SU-DHL-6 (cell line): Measurements from ENCODE around the gene C13orf46.

ENCODE experiments used
- H2AFZ ChIP-seq: fragments of 200-600 bp; sonication (generic); 2 replicates; pipeline ENCODE4 v1.6.1; 2014; ENCODE audit warnings: low read depth, mild to moderate bottlenecking, moderate library complexity, mixed read lengths, antibody characterized with exemption, low read length; ENCODE audit not compliant: severe bottlenecking
- H3F3A ChIP-seq: fragments of 200-600 bp; shearing (Covaris generic); 2 replicates; pipeline ENCODE4 v1.6.0; 2016; ENCODE audit warnings: antibody characterized with exemption, mild to moderate bottlenecking; ENCODE audit not compliant: insufficient read depth
- H3K27ac ChIP-seq: fragments of 200-600 bp; sonication (generic); 2 replicates; pipeline ENCODE4 v1.5.1; 2016; ENCODE audit warnings: low read depth, mild to moderate bottlenecking, low read length, moderate library complexity, mixed read lengths
- H3K27me3 ChIP-seq: fragments of 200-600 bp; sonication (generic), shearing (Covaris generic); 2 replicates; pipeline ENCODE4 v1.6.0; 2014; ENCODE audit warnings: mild to moderate bottlenecking, low read length
- H3K36me3 ChIP-seq: fragments of 200-600 bp; sonication (generic); 2 replicates; pipeline ENCODE4 v1.6.1; 2014; ENCODE audit warnings: mild to moderate bottlenecking, low read length, mixed read lengths
- H3K4me2 ChIP-seq: fragments of 300-600, 200-600 bp; shearing (Covaris generic), sonication (generic); 2 replicates; pipeline ENCODE4 v1.6.0; 2014; ENCODE audit warnings: low read length, low read depth, mild to moderate bottlenecking; ENCODE audit not compliant: poor library complexity, severe bottlenecking
- H3K4me3 ChIP-seq: fragments of 200-600 bp; sonication (generic); 2 replicates; pipeline ENCODE4 v1.5.1; 2014; ENCODE audit warnings: antibody characterized with exemption, low read length, mild to moderate bottlenecking, mixed read lengths; ENCODE audit not compliant: insufficient read depth, poor library complexity, severe bottlenecking
- H3K79me2 ChIP-seq: fragments of 200-600 bp; sonication (generic); 2 replicates; pipeline ENCODE4 v1.6.1; 2014; ENCODE audit warnings: mild to moderate bottlenecking, low read length, moderate library complexity; ENCODE audit not compliant: insufficient read depth
- H3K9ac ChIP-seq: fragments of 200-600 bp; sonication (generic); 2 replicates; pipeline ENCODE4 v1.7.0; 2014; ENCODE audit warnings: mild to moderate bottlenecking, low read length
- H3K9me2 ChIP-seq: fragments of 200-600 bp; sonication (generic); replicated peaks from 2 replicates; pipeline ENCODE4 v1.6.1; 2014; ENCODE audit warnings: low read length; ENCODE audit not compliant: insufficient read depth
- H3K9me3 ChIP-seq: fragments of 200-600 bp; sonication (generic); 2 replicates; pipeline ENCODE4 v1.6.1; 2014; ENCODE audit warnings: low read length, mixed read lengths; ENCODE audit not compliant: insufficient read depth
- H4K20me1 ChIP-seq: fragments of 200-600 bp; sonication (generic); 2 replicates; pipeline ENCODE4 v1.6.1; 2014; ENCODE audit warnings: low read depth, mild to moderate bottlenecking, antibody characterized with exemption, low read length, moderate library complexity, mixed read lengths
- EZH2phosphoT487 ChIP-seq: fragments of 200-600 bp; sonication (generic), shearing (Covaris generic); conservative IDR thresholded peaks from 2 replicates; pipeline ENCODE4 v1.6.1; 2018; ENCODE audit warnings: mild to moderate bottlenecking, antibody characterized with exemption, low read length, moderate library complexity, mixed read lengths
- TF ChIP-seq, protein P1 (sequence below): fragments of 200-600 bp; sonication (generic); IDR thresholded peaks from one replicate; pipeline ENCODE4 v1.5.1; 2017; ENCODE audit warnings: antibody characterized with exemption, mild to moderate bottlenecking, low read length, moderate library complexity; ENCODE audit not compliant: insufficient read depth, poor library complexity, severe bottlenecking

Gene C13orf46

DNA sequence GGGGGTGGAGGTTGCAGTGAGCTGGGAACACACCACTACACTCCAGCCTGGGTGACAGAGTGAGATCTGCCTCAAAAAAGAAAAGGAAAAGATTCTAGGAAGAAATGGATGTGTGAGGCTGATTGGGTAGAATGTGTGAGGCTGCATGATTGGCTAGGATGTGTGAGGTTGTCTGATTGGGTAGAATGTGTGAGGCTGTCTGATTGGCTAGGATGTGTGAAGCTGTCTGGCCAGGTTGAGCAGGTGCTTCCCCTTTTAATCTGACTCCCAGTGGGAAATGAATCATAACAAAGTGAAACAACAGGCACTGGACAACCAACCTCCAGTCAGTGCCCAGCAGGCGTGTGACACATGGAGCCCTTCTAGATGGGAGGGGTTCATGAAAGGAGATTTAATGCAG is 14.7 kb downstream of the C13orf46 start:
- Histone ChIP-seq H4K20me1 (no peaks in the 10 kb centered on the region), H2AFZ (no peak overlapping the region), H3K9me3 (peaks cover 21% of the 10 kb centered on the region), H3K79me2 (no peaks in the 10 kb centered on the region), H3K4me2 (no peak overlapping the region), H3F3A (no peaks in the 10 kb centered on the region), H3K27ac (no peak overlapping the region), H3K36me3 (0 out of 2 replicates have a peak, but pooled peaks cover 6% of the 10 kb centered on the region), H3K4me3 (no peak overlapping the region), H3K27me3 (no peaks in the 10 kb centered on the region), H3K9ac (no peak overlapping the region), H3K9me2 (no peaks in the 10 kb centered on the region)
- TF ChIP-seq, protein P1, sequence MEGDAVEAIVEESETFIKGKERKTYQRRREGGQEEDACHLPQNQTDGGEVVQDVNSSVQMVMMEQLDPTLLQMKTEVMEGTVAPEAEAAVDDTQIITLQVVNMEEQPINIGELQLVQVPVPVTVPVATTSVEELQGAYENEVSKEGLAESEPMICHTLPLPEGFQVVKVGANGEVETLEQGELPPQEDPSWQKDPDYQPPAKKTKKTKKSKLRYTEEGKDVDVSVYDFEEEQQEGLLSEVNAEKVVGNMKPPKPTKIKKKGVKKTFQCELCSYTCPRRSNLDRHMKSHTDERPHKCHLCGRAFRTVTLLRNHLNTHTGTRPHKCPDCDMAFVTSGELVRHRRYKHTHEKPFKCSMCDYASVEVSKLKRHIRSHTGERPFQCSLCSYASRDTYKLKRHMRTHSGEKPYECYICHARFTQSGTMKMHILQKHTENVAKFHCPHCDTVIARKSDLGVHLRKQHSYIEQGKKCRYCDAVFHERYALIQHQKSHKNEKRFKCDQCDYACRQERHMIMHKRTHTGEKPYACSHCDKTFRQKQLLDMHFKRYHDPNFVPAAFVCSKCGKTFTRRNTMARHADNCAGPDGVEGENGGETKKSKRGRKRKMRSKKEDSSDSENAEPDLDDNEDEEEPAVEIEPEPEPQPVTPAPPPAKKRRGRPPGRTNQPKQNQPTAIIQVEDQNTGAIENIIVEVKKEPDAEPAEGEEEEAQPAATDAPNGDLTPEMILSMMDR = no peak

- Histone ChIP-seq H3K27me3 (no peaks in the 10 kb centered on the region), H3K4me3 (no peak overlapping the region), H3K36me3 (0 out of 2 replicates have a peak, but pooled peaks cover 6% of the 10 kb centered on the region), H4K20me1 (no peaks in the 10 kb centered on the region), H3K27ac (no peak overlapping the region), H2AFZ (no peak overlapping the region), H3K79me2 (no peaks in the 10 kb centered on the region), H3F3A (no peaks in the 10 kb centered on the region), H3K4me2 (no peak overlapping the region), H3K9me2 (no peaks in the 10 kb centered on the region), H3K9ac (no peak overlapping the region), H3K9me3 (peaks cover 21% of the 10 kb centered on the region)
- TF ChIP-seq, protein P1 = no peak
- TF ChIP-seq EZH2phosphoT487 = no peak
These were observed 15.5 kb downstream of the C13orf46 start for GRCh38 chr13:113958373-113958772.

GRCh38 chr13:113956571-113956970 is 17.3 kb downstream of the C13orf46 start:
- H3K27me3 ChIP-seq = no peaks in the 10 kb centered on the region
- H3K4me3 ChIP-seq = no peak overlapping the region
- peaks cover 21% of the 10 kb centered on the region for H3K9me3 ChIP-seq
- no peak overlapping the region for H3K9ac ChIP-seq
- no peak overlapping the region for H3K4me2 ChIP-seq
- H4K20me1 ChIP-seq = no peaks in the 10 kb centered on the region
- no peaks in the 10 kb centered on the region for H3F3A ChIP-seq
- no peaks in the 10 kb centered on the region for H3K9me2 ChIP-seq
- no peaks in the 10 kb centered on the region for H3K79me2 ChIP-seq
- no peak for TF ChIP-seq EZH2phosphoT487
- TF ChIP-seq, protein P1 = no peak
- no peak overlapping the region for H3K27ac ChIP-seq
- H2AFZ ChIP-seq = no peak overlapping the region
- H3K36me3 ChIP-seq = 0 out of 2 replicates have a peak, but pooled peaks cover 6% of the 10 kb centered on the region
